GM23338 (cell line): Measurements from ENCODE around the gene P2RY13.

Experiments used
- CREB1 ChIP-seq: fragments of 250-450 bp; sonication (Bioruptor Pico); IDR thresholded peaks from 2 replicates; pipeline ENCODE4 v1.5.0; 2020; ENCODE audit warnings: low read depth, mild to moderate bottlenecking, moderate library complexity
- CTCF ChIP-seq, 2 experiments: fragments of 200-600 bp in 1 of 2; sonication (generic) in 1 of 2; conservative IDR thresholded peaks; 2 replicates each; pipeline versions ENCODE4 v1.5.1 to v1.6.1; 2016 to 2017; ENCODE audit warnings: antibody characterized with exemption in 2 of 2, low read depth in 2 of 2, mild to moderate bottlenecking in 2 of 2, moderate library complexity in 1 of 2
- NANOG ChIP-seq: IDR thresholded peaks from 2 replicates; pipeline ENCODE4 v1.6.1; 2016; ENCODE audit warnings: antibody characterized with exemption, borderline replicate concordance
- REST ChIP-seq: IDR thresholded peaks from one replicate; pipeline ENCODE4 v1.6.1; 2018; ENCODE audit warnings: antibody characterized with exemption; ENCODE audit not compliant: unreplicated experiment

- TF ChIP-seq REST, result no peak
- no peak for TF ChIP-seq NANOG
- TF ChIP-seq CTCF (conservative IDR thresholded peaks at IDR 0.05; ENCODE audit: low read depth in 2 of 2), result no peak
- TF ChIP-seq CREB1 (CRISPR knock-in tag), result no peak
Measured at GRCh38 chr3:151346292-151346691, 16.9 kb upstream of the P2RY13 start.
